Esophagus squamous epithelium (tissue), 5 donors: ENCODE data around the gene CFAP52. TPM values are rescaled to one million over a fixed set of nuclear protein-coding genes. Genes with fewer than 3 reads are reported as not detected.

Source experiments
- DNase-seq: peaks from one replicate; lab custom pipeline; 2025; lab: John Stamatoyannopoulos, UW
- H3K27ac ChIP-seq, 4 donors: fragments of 200-600 bp; sonication (generic); one replicate each; pipeline ENCODE4 v1.5.1; 2016 to 2019; ENCODE audit warnings: mild to moderate bottlenecking in 1 of 4
- H3K27me3 ChIP-seq, 4 donors: fragments of 200-600 bp; sonication (generic); 1 replicate in 3 of 4; 2 replicates in 1 of 4; pipeline versions ENCODE4 v1.5.1 to v1.6.0; 2017 to 2021; ENCODE audit warnings: antibody characterized with exemption in 1 of 4
- H3K36me3 ChIP-seq, 3 donors: fragments of 200-600 bp; sonication (generic); one replicate each; pipeline ENCODE4 v1.5.1; 2016 to 2019
- H3K4me1 ChIP-seq, 3 donors: fragments of 200-600 bp; sonication (generic); one replicate each; pipeline ENCODE4 v1.5.1; 2017 to 2019
- H3K4me3 ChIP-seq, 4 donors: fragments of 200-600 bp; sonication (generic); 1 replicate in 3 of 4; 2 replicates in 1 of 4; pipeline ENCODE4 v1.5.1; 2016 to 2019; ENCODE audit warnings: mild to moderate bottlenecking in 2 of 4, moderate library complexity in 1 of 4
- H3K9me3 ChIP-seq, 3 donors: fragments of 200-600 bp; sonication (generic); one replicate each; pipeline ENCODE4 v1.5.1; 2016 to 2019
- POLR2A ChIP-seq, 4 donors: fragments of 450-650 bp; IDR thresholded peaks; one replicate each; pipeline ENCODE4 v1.6.1; 2017; ENCODE audit warnings: antibody characterized with exemption in 4 of 4, mild to moderate bottlenecking in 4 of 4, moderate library complexity in 3 of 4
- WGBS, 2 donors: methylation state at CpG; one replicate each; pipeline ENCODE4 v1.1.5; 2018; 5-methylcytosine and 5-hydroxymethylcytosine counted together
- intact Hi-C: fragments of 100-400 bp; cut with DNase I; formaldehyde crosslinking; loops from one replicate; pipeline ENCODE4 v1.15.0; 2022
- total RNA-seq, 4 donors: library from RNA; depleted of rRNA; stranded (reverse); fragments of >200 nt; gene quantifications; one replicate each; pipeline ENCODE4 v1.1.0, GENCODE V29; 2016
- TF ChIP-seq, protein P1 (sequence below), 6 experiments: fragments of 450-650 bp in 4 of 6; fragments of 200-600 bp in 2 of 6; sonication (generic) in 2 of 6; IDR thresholded peaks; one replicate each; pipeline ENCODE4 v1.5.1; 2016 to 2019; ENCODE audit warnings: antibody characterized with exemption in 6 of 6, mild to moderate bottlenecking in 4 of 6, moderate library complexity in 4 of 6
- donor health status: DM: yes; HTN: yes; CAD: no.

CFAP52 gene
- total RNA-seq, 4 donors from 2014 or later: not detected

DNA sequence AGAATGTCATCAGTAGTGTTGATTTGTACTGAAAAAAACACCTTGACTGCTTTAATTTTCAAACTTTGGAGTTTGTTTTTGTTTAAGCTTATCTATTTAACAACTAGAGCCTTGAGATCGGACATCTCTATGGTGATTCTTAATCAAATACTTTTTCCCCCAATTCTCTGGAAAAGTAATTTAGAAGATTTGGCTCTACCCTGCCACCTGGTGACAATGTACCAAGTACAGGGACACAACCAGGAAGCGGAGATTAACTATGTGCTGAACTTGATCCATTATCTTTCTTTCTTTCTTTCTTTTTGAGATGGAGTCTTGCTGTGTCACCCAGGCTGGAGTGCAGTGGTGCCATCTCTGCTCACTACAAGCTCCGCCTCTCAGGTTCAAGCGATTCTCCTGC is 99.6 kb downstream of the CFAP52 start:
- Histone ChIP-seq H3K9me3 (peaks cover 0 to 14% (median 0%) of the 10 kb centered on the region in 3 donors), H3K27me3 (no peaks in the 10 kb centered on the region), H3K4me1 (peaks cover 0 to 14% (median 0%) of the 10 kb centered on the region in 3 donors), H3K36me3 (peaks cover 0 to 13% (median 0%) of the 10 kb centered on the region in 3 donors), H3K27ac (peak overlapping the region in 1 of 4 donors; percentile 71), H3K4me3 (no peak overlapping the region)
- DNase-seq: no peak
- TF ChIP-seq, protein P1, sequence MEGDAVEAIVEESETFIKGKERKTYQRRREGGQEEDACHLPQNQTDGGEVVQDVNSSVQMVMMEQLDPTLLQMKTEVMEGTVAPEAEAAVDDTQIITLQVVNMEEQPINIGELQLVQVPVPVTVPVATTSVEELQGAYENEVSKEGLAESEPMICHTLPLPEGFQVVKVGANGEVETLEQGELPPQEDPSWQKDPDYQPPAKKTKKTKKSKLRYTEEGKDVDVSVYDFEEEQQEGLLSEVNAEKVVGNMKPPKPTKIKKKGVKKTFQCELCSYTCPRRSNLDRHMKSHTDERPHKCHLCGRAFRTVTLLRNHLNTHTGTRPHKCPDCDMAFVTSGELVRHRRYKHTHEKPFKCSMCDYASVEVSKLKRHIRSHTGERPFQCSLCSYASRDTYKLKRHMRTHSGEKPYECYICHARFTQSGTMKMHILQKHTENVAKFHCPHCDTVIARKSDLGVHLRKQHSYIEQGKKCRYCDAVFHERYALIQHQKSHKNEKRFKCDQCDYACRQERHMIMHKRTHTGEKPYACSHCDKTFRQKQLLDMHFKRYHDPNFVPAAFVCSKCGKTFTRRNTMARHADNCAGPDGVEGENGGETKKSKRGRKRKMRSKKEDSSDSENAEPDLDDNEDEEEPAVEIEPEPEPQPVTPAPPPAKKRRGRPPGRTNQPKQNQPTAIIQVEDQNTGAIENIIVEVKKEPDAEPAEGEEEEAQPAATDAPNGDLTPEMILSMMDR (IDR thresholded peaks at IDR 0.05): peak in 1 of 6 experiments; percentile 33
- no peak for TF ChIP-seq POLR2A (IDR thresholded peaks at IDR 0.05)
- 84 to 94% methylated on average over 4 of the region's 4 CpGs for WGBS, 2 donors
- intact Hi-C loops: no loop called here

- Histone ChIP-seq H3K9me3 (peaks cover 0 to 14% (median 0%) of the 10 kb centered on the region in 3 donors), H3K4me1 (peaks cover 0 to 14% (median 0%) of the 10 kb centered on the region in 3 donors), H3K27me3 (no peaks in the 10 kb centered on the region), H3K27ac (peak overlapping the region; percentile 20 to 71 (median 49)), H3K4me3 (no peak overlapping the region), H3K36me3 (peaks cover 0 to 18% (median 0%) of the 10 kb centered on the region in 3 donors)
- intact Hi-C loops: no loop called here
- DNase-seq: no peak
- TF ChIP-seq POLR2A (IDR thresholded peaks at IDR 0.05): no peak
- TF ChIP-seq, protein P1 (IDR thresholded peaks at IDR 0.05): no peak
- 52 to 77% methylated on average over 3 to 4 of the region's 4 CpGs for WGBS, 2 donors
Observed at GRCh38 chr17:9676820-9677310, 100.4 kb downstream of the CFAP52 start.

DNA sequence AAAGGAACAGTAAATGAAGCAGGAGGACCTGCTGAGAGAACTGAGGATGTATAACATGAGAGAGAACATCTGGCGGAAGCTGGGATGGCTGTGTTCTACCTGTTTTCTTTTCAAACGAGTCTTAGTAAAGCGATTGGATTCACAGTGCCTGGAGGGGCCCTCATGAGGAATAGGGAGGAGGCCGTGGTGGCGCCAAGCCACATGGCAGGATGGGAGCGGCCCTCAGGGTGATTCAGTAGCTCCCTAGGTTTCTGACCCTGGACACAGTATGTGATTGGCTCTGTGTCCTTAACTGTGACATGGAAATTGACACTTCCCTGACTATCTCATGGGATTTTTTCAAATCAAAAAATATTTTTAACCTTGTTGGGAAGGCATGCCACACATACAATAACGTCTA is 101.0 kb downstream of the CFAP52 start:
- Histone ChIP-seq H3K27ac (peak overlapping the region; percentile 20 to 71 (median 49)), H3K4me3 (no peak overlapping the region), H3K9me3 (peaks cover 0 to 14% (median 0%) of the 10 kb centered on the region in 3 donors), H3K27me3 (no peaks in the 10 kb centered on the region), H3K4me1 (peaks cover 0 to 14% (median 0%) of the 10 kb centered on the region in 3 donors), H3K36me3 (peaks cover 0 to 24% (median 0%) of the 10 kb centered on the region in 3 donors)
- no peak for DNase-seq
- TF ChIP-seq, protein P1 (IDR thresholded peaks at IDR 0.05): no peak
- TF ChIP-seq POLR2A (IDR thresholded peaks at IDR 0.05): no peak
- intact Hi-C loops: no loop called here
- WGBS, 2 donors: 57 to 78% methylated on average over 7 of the region's 7 CpGs

DNA sequence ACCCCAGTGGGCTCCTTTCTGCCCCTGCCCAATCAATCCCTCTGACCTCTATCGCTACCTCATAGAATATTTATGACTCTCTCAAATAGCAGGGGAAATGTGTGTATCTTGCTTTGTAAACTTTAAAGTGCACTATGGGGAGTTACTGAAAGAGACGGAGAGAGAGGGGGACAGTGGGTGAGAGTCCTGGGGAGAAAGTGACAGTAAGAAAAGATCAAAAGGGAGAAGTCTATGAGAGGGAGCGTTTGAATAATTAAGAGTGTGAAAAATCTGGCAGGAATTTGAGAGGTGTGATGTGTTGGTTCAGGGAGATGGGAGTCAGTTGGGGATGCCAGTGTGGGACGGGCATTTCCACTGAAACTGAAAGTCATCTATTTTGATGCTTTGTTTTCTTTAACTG is 101.5 kb downstream of the CFAP52 start:
- DNase-seq: no peak
- no peak for TF ChIP-seq POLR2A (IDR thresholded peaks at IDR 0.05)
- peaks cover 0 to 14% (median 0%) of the 10 kb centered on the region in 3 donors for H3K4me1 ChIP-seq
- peak overlapping the region in 1 of 4 donors; percentile 71 for H3K27ac ChIP-seq
- no peak overlapping the region for H3K4me3 ChIP-seq
- peaks cover 0 to 29% (median 0%) of the 10 kb centered on the region in 3 donors for H3K36me3 ChIP-seq
- WGBS, 2 donors: 69 to 77% methylated on average over 4 of the region's 4 CpGs
- H3K9me3 ChIP-seq: peaks cover 0 to 14% (median 0%) of the 10 kb centered on the region in 3 donors
- no peaks in the 10 kb centered on the region for H3K27me3 ChIP-seq
- intact Hi-C loops: no loop called here

DNA sequence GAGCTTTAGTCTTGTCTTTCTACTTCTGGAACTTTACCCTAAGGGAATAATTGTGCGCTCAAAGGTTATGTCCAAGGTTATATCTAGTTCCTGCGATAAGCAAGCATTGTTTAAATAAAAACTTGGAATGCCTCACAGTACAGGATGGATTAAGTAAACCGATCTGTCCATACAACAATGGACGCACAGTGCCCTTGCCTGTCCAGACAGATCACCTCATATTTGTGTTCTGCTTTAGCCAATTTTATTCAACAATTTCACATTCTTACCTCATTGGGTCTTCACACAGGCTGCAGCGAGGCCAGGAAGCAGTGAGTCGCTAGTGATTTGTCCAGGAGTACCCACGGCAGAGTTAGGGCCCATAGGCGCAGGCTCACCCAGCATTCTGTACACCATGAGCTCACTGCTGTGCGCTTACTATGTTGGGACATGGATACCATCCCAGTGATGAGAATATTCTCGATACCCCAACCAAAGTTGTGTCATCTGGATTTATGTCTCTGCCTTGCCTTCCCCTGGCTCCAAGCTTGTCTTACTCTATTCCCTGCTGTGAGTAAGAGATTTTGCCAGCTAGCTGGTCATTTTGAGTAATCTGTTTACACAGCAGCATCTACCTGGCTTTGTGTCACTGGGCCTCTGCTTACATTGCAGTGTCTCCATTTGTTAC is 108.6 kb downstream of the CFAP52 start:
- H3K27me3 ChIP-seq: no peaks in the 10 kb centered on the region
- DNase-seq: no peak
- 50 to 65% methylated on average over 10 of the region's 10 CpGs for WGBS, 2 donors

More for the DNA sequence above, 108.6 kb downstream of the CFAP52 start:
- peaks cover 0 to 48% (median 0%) of the 10 kb centered on the region in 3 donors for H3K36me3 ChIP-seq
- no peak for TF ChIP-seq POLR2A (IDR thresholded peaks at IDR 0.05)
- TF ChIP-seq, protein P1 (IDR thresholded peaks at IDR 0.05): no peak
- no peak overlapping the region for H3K27ac ChIP-seq
- H3K4me3 ChIP-seq: no peak overlapping the region
- intact Hi-C loops: no loop called here
- H3K4me1 ChIP-seq: no peaks in the 10 kb centered on the region
- peaks cover 0 to 5% (median 0%) of the 10 kb centered on the region in 3 donors for H3K9me3 ChIP-seq

Other genes with a start within 250 kb of the CFAP52 start
- gene STX8, start 822 bp upstream of the CFAP52 start, total RNA-seq: 10 to 100 TPM; 31.8 to 66.4 (median 46.5) TPM
- 10 to 100 TPM in 2 of 4 donors, 1 to 10 TPM in 2; 4.7 to 13.8 (median 10.1) TPM for gene USP43, start 68.9 kb downstream of the CFAP52 start, total RNA-seq
- not detected for gene DHRS7C, start 214.9 kb downstream of the CFAP52 start, total RNA-seq
- gene GSG1L2, start 245.4 kb downstream of the CFAP52 start, total RNA-seq: not detected
- gene GLP2R, start 249.3 kb downstream of the CFAP52 start, total RNA-seq: under 1 TPM in 3 of 4 donors, not detected in 1; 0.21 to 0.95 (median 0.31) TPM